Fibroblast of lung (primary cell): Measurements from ENCODE around the gene DYSF. TPM values are rescaled to one million over a fixed set of nuclear protein-coding genes. Genes with fewer than 3 reads are reported as not detected.

Source experiments
- DNase-seq, 2 donors: peaks; one replicate each; pipeline versions ENCODE4 v3.0.0 to v3.0.0-alpha.2; 2010; ENCODE audit warnings: low read depth in 2 of 2
- H2AFZ ChIP-seq: 2 replicates; pipeline ENCODE4 v1.5.1; 2012; ENCODE audit warnings: low read length, control low read depth, inconsistent platforms
- H3K27ac ChIP-seq: 2 replicates; pipeline ENCODE4 v1.5.1; 2011; ENCODE audit warnings: low read length, control low read depth; ENCODE audit not compliant: insufficient read depth
- H3K27me3 ChIP-seq: 2 replicates; pipeline ENCODE4 v1.5.1; 2011; ENCODE audit warnings: mild to moderate bottlenecking, low read length; ENCODE audit not compliant: control insufficient read depth, insufficient read depth
- H3K36me3 ChIP-seq: 2 replicates; pipeline ENCODE4 v1.5.1; 2011; ENCODE audit warnings: low read length; ENCODE audit not compliant: control insufficient read depth, insufficient read depth
- H3K4me1 ChIP-seq: 2 replicates; pipeline ENCODE4 v1.5.1; 2011; ENCODE audit warnings: low read length; ENCODE audit not compliant: control insufficient read depth, insufficient read depth; ENCODE audit errors: extremely low read depth
- H3K4me2 ChIP-seq: 2 replicates; pipeline ENCODE4 v1.5.1; 2011; ENCODE audit warnings: low read length, control low read depth; ENCODE audit not compliant: insufficient read depth; ENCODE audit errors: extremely low read depth
- H3K4me3 ChIP-seq, 4 experiments: fragments of 200-600 bp in 1 of 4; sonication (generic) in 1 of 4; replicated peaks in 1 of 4; 2 replicates each; pipeline ENCODE4 v1.5.1; 2011 to 2016; ENCODE audit warnings: low read length in 4 of 4, low read depth in 3 of 4, mild to moderate bottlenecking in 3 of 4, control low read depth in 2 of 4, inconsistent platforms in 1 of 4, mixed read lengths in 1 of 4; ENCODE audit not compliant: insufficient read depth in 1 of 4; ENCODE audit errors: control extremely low read depth in 1 of 4
- H3K79me2 ChIP-seq: 2 replicates; pipeline ENCODE4 v1.5.1; 2012; ENCODE audit warnings: mild to moderate bottlenecking, low read length, inconsistent platforms; ENCODE audit not compliant: control insufficient read depth, insufficient read depth
- H3K9ac ChIP-seq: 2 replicates; pipeline ENCODE4 v1.5.1; 2011; ENCODE audit warnings: mild to moderate bottlenecking, low read length, control low read depth; ENCODE audit not compliant: insufficient read depth
- H3K9me3 ChIP-seq: 2 replicates; pipeline ENCODE4 v1.5.1; 2012; ENCODE audit warnings: low read depth, low read length; ENCODE audit not compliant: control insufficient read depth, insufficient read depth
- H4K20me1 ChIP-seq: 2 replicates; pipeline ENCODE4 v1.5.1; 2011; ENCODE audit warnings: low read length; ENCODE audit not compliant: control insufficient read depth, insufficient read depth; ENCODE audit errors: extremely low read depth
- CTCF ChIP-seq, 2 donors: IDR thresholded peaks in 1 of 2; conservative IDR thresholded peaks in 1 of 2; 1 replicate in 1 of 2; 2 replicates in 1 of 2; pipeline ENCODE4 v1.5.1; 2011 to 2012; ENCODE audit warnings: low read length in 2 of 2, control low read depth in 1 of 2, inconsistent platforms in 1 of 2, low read depth in 1 of 2, mild to moderate bottlenecking in 1 of 2
- EZH2 ChIP-seq: IDR thresholded peaks from 2 replicates; pipeline ENCODE4 v1.5.1; 2012; ENCODE audit warnings: low read length, control low read depth, mild to moderate bottlenecking; ENCODE audit errors: missing control alignments
- polyA plus RNA-seq, 2 donors: library from polyadenylated mRNA; depleted of rRNA in 1 of 2; stranded (reverse) in 1 of 2; unstranded in 1 of 2; fragments of >200 nt; gene quantifications; 2 replicates each; pipeline ENCODE4 v1.2.1, GENCODE V29; 2011 to 2012; ENCODE audit warnings: missing spikeins in 1 of 2
- total RNA-seq: library from RNA; depleted of rRNA; stranded (reverse); fragments of >200 nt; gene quantifications from 2 replicates; pipeline ENCODE4 v1.2.1, GENCODE V29; 2014

The DYSF gene
- total and polyA plus RNA-seq, 2 donors (not counting 1 experiment from before 2014, with no cell fraction given), result under 0.01 to 0.67 TPM

GRCh38 chr2:71535526-71535925 is 82.2 kb downstream of the DYSF start:
- H3K9me3 ChIP-seq, result no peaks in the 10 kb centered on the region
- no peaks in the 10 kb centered on the region for H3K36me3 ChIP-seq
- H3K4me1 ChIP-seq, result no peaks in the 10 kb centered on the region
- H3K27me3 ChIP-seq, result peaks cover 3% of the 10 kb centered on the region
- no peaks in the 10 kb centered on the region for H3K79me2 ChIP-seq
- no peak overlapping the region for H3K4me3 ChIP-seq
- no peak for TF ChIP-seq EZH2
- TF ChIP-seq CTCF (conservative IDR thresholded peaks at IDR 0.05 in 1 of 2, IDR thresholded peaks at IDR 0.05 in 1 of 2; ENCODE audit: low read depth in 1 of 2, low read length in 2 of 2), result no peak
- no peak for DNase-seq
- H3K4me2 ChIP-seq, result no peak overlapping the region
- H4K20me1 ChIP-seq, result no peaks in the 10 kb centered on the region
- H3K9ac ChIP-seq, result no peak overlapping the region
- no peak overlapping the region for H3K27ac ChIP-seq
- H2AFZ ChIP-seq, result no peak overlapping the region

DNA sequence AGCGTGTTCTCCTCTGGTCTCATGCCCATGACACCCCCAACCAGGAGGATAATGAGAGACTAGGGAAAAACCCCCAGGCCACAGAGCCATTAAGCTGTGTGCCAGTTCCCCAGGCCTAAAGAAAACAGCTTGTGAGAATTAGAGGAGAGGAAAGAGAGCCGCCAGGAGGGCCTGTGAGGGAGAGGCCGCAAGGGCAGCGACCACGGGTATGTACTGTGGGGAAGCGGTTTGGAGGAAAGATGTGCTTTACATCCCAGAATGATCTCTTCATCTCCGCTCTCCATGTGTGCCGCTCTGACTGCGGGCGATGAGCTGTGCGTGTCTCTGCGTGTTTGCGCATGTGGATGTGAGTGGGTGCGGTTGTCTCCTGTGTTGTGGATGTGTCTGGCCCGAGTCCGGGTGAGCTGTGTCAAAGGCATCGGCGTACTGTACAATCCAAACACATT is 82.9 kb downstream of the DYSF start:
- Histone ChIP-seq H3K27me3 (peaks cover 3% of the 10 kb centered on the region), H3K4me2 (no peak overlapping the region), H2AFZ (no peak overlapping the region), H3K79me2 (no peaks in the 10 kb centered on the region), H3K27ac (no peak overlapping the region), H3K4me3 (no peak overlapping the region), H3K36me3 (no peaks in the 10 kb centered on the region), H3K4me1 (no peaks in the 10 kb centered on the region), H3K9ac (no peak overlapping the region), H4K20me1 (no peaks in the 10 kb centered on the region), H3K9me3 (no peaks in the 10 kb centered on the region)
- no peak for TF ChIP-seq CTCF (conservative IDR thresholded peaks at IDR 0.05 in 1 of 2, IDR thresholded peaks at IDR 0.05 in 1 of 2; ENCODE audit: low read depth in 1 of 2, low read length in 2 of 2)
- TF ChIP-seq EZH2, result no peak
- no peak for DNase-seq

DNA sequence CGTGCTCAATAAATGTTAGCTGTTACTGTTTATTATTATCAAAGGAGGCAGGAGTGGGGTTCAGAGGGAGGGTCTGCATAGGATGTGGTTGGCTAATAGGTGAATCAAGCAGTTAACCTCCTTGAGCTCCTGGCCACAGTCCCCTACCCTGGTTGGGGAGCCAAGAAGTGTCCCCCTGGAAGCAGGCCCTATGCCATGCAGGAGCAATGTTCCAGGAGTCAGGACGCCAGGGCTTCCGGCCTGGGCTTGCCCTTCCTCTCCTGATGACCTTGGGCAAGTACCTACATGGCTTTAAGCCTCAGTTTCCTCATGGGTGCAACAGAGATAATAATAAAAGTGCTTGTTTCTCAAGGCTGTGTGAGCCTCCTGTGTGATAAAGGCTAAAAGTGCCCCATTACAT is 84.9 kb downstream of the DYSF start:
- no peak overlapping the region for H3K4me3 ChIP-seq
- no peaks in the 10 kb centered on the region for H3K9me3 ChIP-seq
- no peaks in the 10 kb centered on the region for H3K4me1 ChIP-seq
- H3K36me3 ChIP-seq, result no peaks in the 10 kb centered on the region
- no peak for DNase-seq
- peaks cover 3% of the 10 kb centered on the region for H3K27me3 ChIP-seq
- H4K20me1 ChIP-seq, result no peaks in the 10 kb centered on the region
- H3K4me2 ChIP-seq, result no peak overlapping the region
- H3K27ac ChIP-seq, result no peak overlapping the region
- TF ChIP-seq CTCF (conservative IDR thresholded peaks at IDR 0.05 in 1 of 2, IDR thresholded peaks at IDR 0.05 in 1 of 2; ENCODE audit: low read depth in 1 of 2, low read length in 2 of 2), result no peak
- TF ChIP-seq EZH2, result no peak
- H3K9ac ChIP-seq, result no peak overlapping the region
- no peak overlapping the region for H2AFZ ChIP-seq
- no peaks in the 10 kb centered on the region for H3K79me2 ChIP-seq
